ENCODE data around the gene LHFPL3. TPM values are rescaled to one million over a fixed set of nuclear protein-coding genes. Genes with fewer than 3 reads are reported as not detected.

LHFPL3 gene
- total and polyA plus RNA-seq, 2 of the 13 experiments (the other 11 are each of a cell fraction or from before 2014, with no cell fraction given): not detected

DNA sequence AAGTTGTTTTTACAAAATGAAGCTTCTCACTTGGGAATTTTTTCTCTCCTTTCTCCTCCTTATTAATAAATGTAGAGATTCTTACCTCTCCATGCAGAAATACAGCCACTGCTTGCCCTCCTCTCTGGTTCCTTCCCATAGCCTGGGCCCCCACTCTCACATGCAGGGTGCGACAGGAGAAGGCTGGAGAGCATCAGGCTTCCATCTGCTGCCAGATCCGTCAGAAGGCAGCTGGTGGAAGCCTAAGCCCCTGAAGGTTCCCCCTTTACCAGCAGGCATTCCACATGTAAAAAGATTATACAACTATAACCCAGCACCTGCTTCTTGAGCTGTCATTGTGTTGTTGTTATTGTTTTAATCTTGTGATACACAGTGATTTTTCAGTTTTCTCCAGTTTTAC is 314.2 kb downstream of the LHFPL3 start:
- Histone ChIP-seq H3K27me3 (ENCODE audit: control insufficient read depth in 1 of 2, insufficient read depth in 2 of 2, low read length in 2 of 2) (peaks cover 0 to 7% of the 10 kb centered on the region in 2 experiments; a peak in 2 of 5 replicates), H3K9me3 (ENCODE audit: low read length) (no peaks in the 10 kb centered on the region), H3K9ac (ENCODE audit: insufficient read depth, low read depth, low read length) (no peak overlapping the region), H3K4me2 (ENCODE audit: low read depth, low read length) (no peak overlapping the region), H4K20me1 (ENCODE audit: insufficient read depth, low read length) (no peaks in the 10 kb centered on the region), H3K27ac (ENCODE audit: extremely low read length, insufficient read depth, low read length) (no peak overlapping the region), H3K4me3 (replicated peaks in 1 of 3; ENCODE audit: insufficient read depth in 1 of 3, low read depth in 2 of 3, low read length in 3 of 3) (no peak overlapping the region), H3K36me3 (replicated peaks in 1 of 2; ENCODE audit: control insufficient read depth in 1 of 2, insufficient read depth in 2 of 2, low read length in 2 of 2) (no peaks in the 10 kb centered on the region), H2AFZ (ENCODE audit: low read length) (no peak overlapping the region), H3K79me2 (ENCODE audit: insufficient read depth, low read length) (no peaks in the 10 kb centered on the region), H3K4me1 (ENCODE audit: insufficient read depth, low read length) (no peaks in the 10 kb centered on the region)
- in situ Hi-C loops (cut with HindIII; ENCODE audit: extremely low pct_ligation_motif_present, low pct_unique_long_range_greater_than_20kb): loop anchor here (5.0 to 10.0 kb wide), 2 partner anchors 205 to 272 kb away; no protein-coding TSS in a partner anchor
- ChIA-PET POLR2A (no interaction called here), CTCF (ENCODE audit: low intra/inter-chr PET ratio, low total read pairs) (no interaction called here)
- no peak for FAIRE-seq
- intact Hi-C loops (cut with micrococcal nuclease; ENCODE audit: unreplicated experiment): loop anchor here (5.0 kb wide), 1 partner anchor 275 kb away; no protein-coding TSS in a partner anchor
- no peak for ATAC-seq
- no TSS peak for BruUV-seq (replicated peaks)
- 0% methylated on average over 1 of the region's 2 CpGs for WGBS (ENCODE audit: low lambda C conversion rate)
- no peak for DNase-seq (ENCODE audit: low spot score)
- no peak for TF ChIP-seq ZSCAN21 (CRISPR knock-in tag; IDR thresholded peaks at IDR 0.05; ENCODE audit: borderline replicate concordance)
- TF ChIP-seq BRD4 (CRISPR knock-in tag; IDR thresholded peaks at IDR 0.05): no peak
- no peak for TF ChIP-seq NR2F1 (CRISPR knock-in tag; IDR thresholded peaks at IDR 0.05)
- no peak for TF ChIP-seq KLF16 (CRISPR knock-in tag; IDR thresholded peaks at IDR 0.05)
- TF ChIP-seq FOXP1 (IDR thresholded peaks at IDR 0.05): no peak
- TF ChIP-seq FOXP1 (CRISPR knock-in tag; IDR thresholded peaks at IDR 0.05): no peak
- no peak for TF ChIP-seq POGK (CRISPR knock-in tag; conservative IDR thresholded peaks at IDR 0.05)
- no peak for TF ChIP-seq KLF9 (CRISPR knock-in tag; IDR thresholded peaks at IDR 0.05; ENCODE audit: low read depth)
- TF ChIP-seq KMT2A (CRISPR knock-in tag; IDR thresholded peaks at IDR 0.05): no peak
- TF ChIP-seq, protein P1, sequence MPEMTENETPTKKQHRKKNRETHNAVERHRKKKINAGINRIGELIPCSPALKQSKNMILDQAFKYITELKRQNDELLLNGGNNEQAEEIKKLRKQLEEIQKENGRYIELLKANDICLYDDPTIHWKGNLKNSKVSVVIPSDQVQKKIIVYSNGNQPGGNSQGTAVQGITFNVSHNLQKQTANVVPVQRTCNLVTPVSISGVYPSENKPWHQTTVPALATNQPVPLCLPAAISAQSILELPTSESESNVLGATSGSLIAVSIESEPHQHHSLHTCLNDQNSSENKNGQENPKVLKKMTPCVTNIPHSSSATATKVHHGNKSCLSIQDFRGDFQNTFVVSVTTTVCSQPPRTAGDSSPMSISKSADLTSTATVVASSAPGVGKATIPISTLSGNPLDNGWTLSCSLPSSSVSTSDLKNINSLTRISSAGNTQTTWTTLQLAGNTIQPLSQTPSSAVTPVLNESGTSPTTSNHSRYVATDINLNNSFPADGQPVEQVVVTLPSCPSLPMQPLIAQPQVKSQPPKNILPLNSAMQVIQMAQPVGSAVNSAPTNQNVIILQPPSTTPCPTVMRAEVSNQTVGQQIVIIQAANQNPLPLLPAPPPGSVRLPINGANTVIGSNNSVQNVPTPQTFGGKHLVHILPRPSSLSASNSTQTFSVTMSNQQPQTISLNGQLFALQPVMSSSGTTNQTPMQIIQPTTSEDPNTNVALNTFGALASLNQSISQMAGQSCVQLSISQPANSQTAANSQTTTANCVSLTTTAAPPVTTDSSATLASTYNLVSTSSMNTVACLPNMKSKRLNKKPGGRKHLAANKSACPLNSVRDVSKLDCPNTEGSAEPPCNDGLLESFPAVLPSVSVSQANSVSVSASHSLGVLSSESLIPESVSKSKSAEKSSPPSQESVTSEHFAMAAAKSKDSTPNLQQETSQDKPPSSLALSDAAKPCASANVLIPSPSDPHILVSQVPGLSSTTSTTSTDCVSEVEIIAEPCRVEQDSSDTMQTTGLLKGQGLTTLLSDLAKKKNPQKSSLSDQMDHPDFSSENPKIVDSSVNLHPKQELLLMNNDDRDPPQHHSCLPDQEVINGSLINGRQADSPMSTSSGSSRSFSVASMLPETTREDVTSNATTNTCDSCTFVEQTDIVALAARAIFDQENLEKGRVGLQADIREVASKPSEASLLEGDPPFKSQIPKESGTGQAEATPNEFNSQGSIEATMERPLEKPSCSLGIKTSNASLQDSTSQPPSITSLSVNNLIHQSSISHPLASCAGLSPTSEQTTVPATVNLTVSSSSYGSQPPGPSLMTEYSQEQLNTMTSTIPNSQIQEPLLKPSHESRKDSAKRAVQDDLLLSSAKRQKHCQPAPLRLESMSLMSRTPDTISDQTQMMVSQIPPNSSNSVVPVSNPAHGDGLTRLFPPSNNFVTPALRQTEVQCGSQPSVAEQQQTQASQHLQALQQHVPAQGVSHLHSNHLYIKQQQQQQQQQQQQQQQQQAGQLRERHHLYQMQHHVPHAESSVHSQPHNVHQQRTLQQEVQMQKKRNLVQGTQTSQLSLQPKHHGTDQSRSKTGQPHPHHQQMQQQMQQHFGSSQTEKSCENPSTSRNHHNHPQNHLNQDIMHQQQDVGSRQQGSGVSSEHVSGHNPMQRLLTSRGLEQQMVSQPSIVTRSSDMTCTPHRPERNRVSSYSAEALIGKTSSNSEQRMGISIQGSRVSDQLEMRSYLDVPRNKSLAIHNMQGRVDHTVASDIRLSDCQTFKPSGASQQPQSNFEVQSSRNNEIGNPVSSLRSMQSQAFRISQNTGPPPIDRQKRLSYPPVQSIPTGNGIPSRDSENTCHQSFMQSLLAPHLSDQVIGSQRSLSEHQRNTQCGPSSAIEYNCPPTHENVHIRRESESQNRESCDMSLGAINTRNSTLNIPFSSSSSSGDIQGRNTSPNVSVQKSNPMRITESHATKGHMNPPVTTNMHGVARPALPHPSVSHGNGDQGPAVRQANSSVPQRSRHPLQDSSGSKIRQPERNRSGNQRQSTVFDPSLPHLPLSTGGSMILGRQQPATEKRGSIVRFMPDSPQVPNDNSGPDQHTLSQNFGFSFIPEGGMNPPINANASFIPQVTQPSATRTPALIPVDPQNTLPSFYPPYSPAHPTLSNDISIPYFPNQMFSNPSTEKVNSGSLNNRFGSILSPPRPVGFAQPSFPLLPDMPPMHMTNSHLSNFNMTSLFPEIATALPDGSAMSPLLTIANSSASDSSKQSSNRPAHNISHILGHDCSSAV (CRISPR knock-in tag; IDR thresholded peaks at IDR 0.05; ENCODE audit: borderline replicate concordance): no peak
- no peak for TF ChIP-seq HDAC6 (IDR thresholded peaks at IDR 0.05; ENCODE audit: low read depth, low read length)
- no peak for TF ChIP-seq NFKB2 (CRISPR knock-in tag; IDR thresholded peaks at IDR 0.05; ENCODE audit: borderline replicate concordance)
- no peak for TF ChIP-seq ZNF232 (CRISPR knock-in tag; IDR thresholded peaks at IDR 0.05; ENCODE audit: borderline replicate concordance)
- TF ChIP-seq ZNF160 (CRISPR knock-in tag; IDR thresholded peaks at IDR 0.05): no peak
- TF ChIP-seq ZNF484 (CRISPR knock-in tag; IDR thresholded peaks at IDR 0.05; ENCODE audit: borderline replicate concordance, low read depth): no peak
- TF ChIP-seq SNRNP70 (IDR thresholded peaks at IDR 0.05; ENCODE audit: low read depth, low read length): no peak
- TF ChIP-seq SETDB1 (CRISPR knock-in tag; IDR thresholded peaks at IDR 0.05; ENCODE audit: borderline replicate concordance): no peak
- no peak for TF ChIP-seq ZNF792 (CRISPR knock-in tag; IDR thresholded peaks at IDR 0.05)
